H1 (cell line): ENCODE results near the gene ADARB2. TPM values are rescaled to one million over a fixed set of nuclear protein-coding genes. Genes with fewer than 3 reads are reported as not detected.

Experiments used
- CTCF ChIA-PET: fragments of 300-600 bp; sonication (Branson Sonifier 250); formaldehyde crosslinking; loops from one replicate; lab custom pipeline; 2021; ENCODE audit not compliant: partially characterized antibody; lab: Charles Lee
- POLR2A ChIA-PET: fragments of 300-600 bp; sonication (Branson Sonifier 250); formaldehyde crosslinking; loops from one replicate; lab custom pipeline; 2021; ENCODE audit warnings: inconsistent platforms; ENCODE audit not compliant: partially characterized antibody; lab: Charles Lee
- DNase-seq, 2 experiments: peaks; one replicate each; pipeline versions ENCODE4 v3.0.0 to v3.0.0-alpha.2; 2010 to 2022; ENCODE audit warnings: low spot score in 2 of 2, low read depth in 1 of 2, mixed read lengths in 1 of 2
- FAIRE-seq: peaks from 2 replicates; lab custom pipeline; 2011; peaks lifted over from hg19 to GRCh38; lab: Jason Lieb, UNC
- H2AFZ ChIP-seq: 2 replicates; pipeline ENCODE4 v1.8.1; 2012; ENCODE audit warnings: low read length, inconsistent platforms
- H2AK5ac ChIP-seq: 2 replicates; pipeline ENCODE4 v1.6.1; 2013; ENCODE audit warnings: low read depth, low read length
- H2BK120ac ChIP-seq: replicated peaks from 2 replicates; pipeline ENCODE3; 2013; ENCODE audit warnings: low read depth, low read length, inconsistent platforms
- H2BK12ac ChIP-seq: 2 replicates; pipeline ENCODE4 v1.6.1; 2013; ENCODE audit warnings: low read depth, low read length
- H2BK15ac ChIP-seq: 2 replicates; pipeline ENCODE4 v1.6.1; 2013; ENCODE audit warnings: low read length
- H2BK20ac ChIP-seq: 2 replicates; pipeline ENCODE4 v1.6.1; 2013; ENCODE audit warnings: low read length
- H2BK5ac ChIP-seq: 2 replicates; pipeline ENCODE4 v1.6.1; 2013; ENCODE audit warnings: low read depth, low read length
- H3K14ac ChIP-seq: 2 replicates; pipeline ENCODE4 v1.6.1; 2013; ENCODE audit warnings: inconsistent platforms; ENCODE audit not compliant: insufficient read length
- H3K18ac ChIP-seq: 2 replicates; pipeline ENCODE4 v1.6.1; 2013; ENCODE audit warnings: low read length; ENCODE audit errors: extremely low read depth
- H3K23ac ChIP-seq: 2 replicates; pipeline ENCODE4 v1.6.1; 2013; ENCODE audit warnings: inconsistent platforms; ENCODE audit not compliant: insufficient read length
- H3K23me2 ChIP-seq: 2 replicates; pipeline ENCODE4 v1.6.1; 2013; ENCODE audit warnings: low read depth, low read length
- H3K27ac ChIP-seq: 2 replicates; pipeline ENCODE4 v1.6.1; 2011; ENCODE audit warnings: low read depth, low read length, inconsistent platforms
- H3K27me3 ChIP-seq, 4 experiments: replicated peaks in 1 of 4; 1 replicate in 1 of 4; 2 replicates in 3 of 4; pipeline versions ENCODE4 v1.6.1 to v1.8.1; 2011 to 2013; ENCODE audit warnings: low read length in 3 of 4, mild to moderate bottlenecking in 3 of 4, inconsistent platforms in 2 of 4, mixed read lengths in 2 of 4, moderate library complexity in 1 of 4; ENCODE audit not compliant: control insufficient read depth in 3 of 4, insufficient read depth in 3 of 4; ENCODE audit errors: extremely low read depth in 1 of 4
- H3K36me3 ChIP-seq, 4 experiments: 2 replicates each; pipeline versions ENCODE4 v1.6.1 to v1.8.1; 2011 to 2013; ENCODE audit warnings: mild to moderate bottlenecking in 4 of 4, low read length in 3 of 4, moderate library complexity in 2 of 4, control low read depth in 1 of 4, inconsistent platforms in 1 of 4; ENCODE audit not compliant: insufficient read depth in 4 of 4, control insufficient read depth in 2 of 4
- H3K4ac ChIP-seq: replicated peaks from 2 replicates; pipeline ENCODE3; 2013; ENCODE audit warnings: low read length, low read depth, mixed read lengths, inconsistent platforms; ENCODE audit not compliant: insufficient read length
- H3K4me1 ChIP-seq, 4 experiments: replicated peaks in 1 of 4; 1 replicate in 1 of 4; 2 replicates in 3 of 4; pipeline versions ENCODE4 v1.6.1 to v1.8.1; 2011 to 2013; ENCODE audit warnings: low read length in 3 of 4, inconsistent platforms in 2 of 4, mixed read lengths in 1 of 4; ENCODE audit not compliant: insufficient read depth in 4 of 4, control insufficient read depth in 3 of 4
- H3K4me2 ChIP-seq, 2 experiments: 2 replicates each; pipeline versions ENCODE4 v1.6.1 to v1.8.1; 2011 to 2013; ENCODE audit warnings: low read depth in 2 of 2, low read length in 2 of 2, control low read depth in 1 of 2, inconsistent platforms in 1 of 2, mild to moderate bottlenecking in 1 of 2; ENCODE audit not compliant: insufficient read depth in 1 of 2
- H3K4me3 ChIP-seq, 4 experiments: fragments of 200-600, 300-600 bp in 1 of 4; sonication (generic), shearing (Covaris generic), sonication (Bioruptor Twin) in 1 of 4; 2 replicates each; pipeline versions ENCODE4 v1.5.1 to v1.8.1; 2011 to 2016; ENCODE audit warnings: low read length in 4 of 4, low read depth in 3 of 4, control low read depth in 2 of 4, inconsistent platforms in 2 of 4, mild to moderate bottlenecking in 2 of 4, mixed read lengths in 1 of 4, moderate library complexity in 1 of 4; ENCODE audit not compliant: insufficient read depth in 2 of 4; ENCODE audit errors: extremely low read depth in 1 of 4
- H3K56ac ChIP-seq: replicated peaks from 2 replicates; pipeline ENCODE3; 2013; ENCODE audit warnings: low read depth, mild to moderate bottlenecking, mixed read lengths, low read length, inconsistent platforms; ENCODE audit not compliant: insufficient read length
- H3K79me1 ChIP-seq: 2 replicates; pipeline ENCODE4 v1.6.1; 2013; ENCODE audit warnings: low read depth, low read length, control low read depth
- H3K79me2 ChIP-seq, 2 experiments: 2 replicates each; pipeline versions ENCODE4 v1.6.1 to v1.8.1; 2012 to 2013; ENCODE audit warnings: low read length in 2 of 2, mild to moderate bottlenecking in 2 of 2, inconsistent platforms in 1 of 2; ENCODE audit not compliant: insufficient read depth in 2 of 2, control insufficient read depth in 1 of 2
- H3K9ac ChIP-seq, 4 experiments: replicated peaks in 1 of 4; 1 replicate in 1 of 4; 2 replicates in 3 of 4; pipeline versions ENCODE4 v1.6.1 to v1.8.1; 2011 to 2013; ENCODE audit warnings: low read depth in 3 of 4, low read length in 3 of 4, control low read depth in 2 of 4, mild to moderate bottlenecking in 2 of 4, moderate library complexity in 2 of 4, inconsistent platforms in 1 of 4; ENCODE audit errors: extremely low read depth in 1 of 4
- H3K9me3 ChIP-seq, 2 experiments: 2 replicates each; pipeline versions ENCODE4 v1.6.1 to v1.8.1; 2012 to 2013; ENCODE audit warnings: mild to moderate bottlenecking in 2 of 2, moderate library complexity in 2 of 2, control low read depth in 1 of 2, inconsistent platforms in 1 of 2, low read depth in 1 of 2, low read length in 1 of 2, mixed read lengths in 1 of 2; ENCODE audit not compliant: insufficient read depth in 2 of 2
- H4K20me1 ChIP-seq, 2 experiments: replicated peaks in 1 of 2; 2 replicates each; pipeline versions ENCODE3 to v1.8.1; 2011 to 2013; ENCODE audit warnings: inconsistent platforms in 2 of 2, low read length in 2 of 2, mild to moderate bottlenecking in 1 of 2; ENCODE audit not compliant: insufficient read depth in 2 of 2, control insufficient read depth in 1 of 2
- H4K5ac ChIP-seq: 2 replicates; pipeline ENCODE4 v1.6.1; 2013; ENCODE audit warnings: low read length, low read depth, mixed read lengths, inconsistent platforms; ENCODE audit not compliant: insufficient read length
- H4K8ac ChIP-seq: 2 replicates; pipeline ENCODE4 v1.8.0; 2013; ENCODE audit warnings: mild to moderate bottlenecking, moderate library complexity, low read length, inconsistent platforms; ENCODE audit not compliant: insufficient read depth; ENCODE audit errors: extremely low read depth
- H4K91ac ChIP-seq: replicated peaks from 2 replicates; pipeline ENCODE3; 2013; ENCODE audit warnings: low read length, mixed read lengths, inconsistent platforms; ENCODE audit not compliant: insufficient read length
- BACH1 ChIP-seq: IDR thresholded peaks from 2 replicates; pipeline ENCODE4 v1.6.1; 2012; ENCODE audit warnings: low read length, improper control_type of control experiment
- GABPA ChIP-seq: IDR thresholded peaks from 2 replicates; pipeline ENCODE4 v1.6.1; 2011; ENCODE audit warnings: mild to moderate bottlenecking, low read length, moderate library complexity, borderline replicate concordance; ENCODE audit not compliant: insufficient read depth
- JUND ChIP-seq: IDR thresholded peaks from 2 replicates; pipeline ENCODE4 v1.6.1; 2011; ENCODE audit warnings: mild to moderate bottlenecking, improper control_type of control experiment, low read length
- MAX ChIP-seq: IDR thresholded peaks from 2 replicates; pipeline ENCODE4 v1.6.1; 2012; ENCODE audit warnings: inconsistent platforms
- RXRA ChIP-seq: IDR thresholded peaks from 2 replicates; pipeline ENCODE4 v1.6.1; 2011; ENCODE audit warnings: low read depth, mild to moderate bottlenecking, low read length, moderate library complexity; ENCODE audit not compliant: insufficient read depth
- TCF12 ChIP-seq: IDR thresholded peaks from 2 replicates; pipeline ENCODE4 v1.6.1; 2011; ENCODE audit warnings: low read depth, mild to moderate bottlenecking, low read length
- YY1 ChIP-seq: IDR thresholded peaks from 2 replicates; pipeline ENCODE4 v1.6.1; 2011; ENCODE audit warnings: low read depth, mild to moderate bottlenecking, low read length
- WGBS, 2 experiments: shearing (Covaris generic) in 1 of 2; methylation state at CpG; one replicate each; pipeline versions ENCODE4 v1.1.6 to v1.1.7; 2013 to 2015; ENCODE audit warnings: low lambda C conversion rate in 2 of 2, mixed read lengths in 2 of 2, inconsistent platforms in 1 of 2, low coverage in 1 of 2, missing lambda C conversion rate in 1 of 2; ENCODE audit not compliant: insufficient replicate concordance in 2 of 2, insufficient coverage in 1 of 2, insufficient read length in 1 of 2; ENCODE audit errors: extremely low coverage in 1 of 2, missing lambda C conversion rate in 1 of 2; 5-methylcytosine and 5-hydroxymethylcytosine counted together
- polyA plus RNA-seq, 7 experiments: library from polyadenylated mRNA; depleted of rRNA in 3 of 7; stranded (reverse) in 5 of 7; unstranded in 2 of 7; fragments of >200 nt in 5 of 7; fragments of 200-250 nt in 2 of 7; gene quantifications; 1 replicate in 5 of 7; 2 replicates in 1 of 7; 4 replicates in 1 of 7; pipeline versions ENCODE4 v1.2.1 to v1.2.3, GENCODE V29; 2011 to 2013; ENCODE audit warnings: missing spikeins in 2 of 7, mixed read lengths in 2 of 7
- total RNA-seq: library from RNA; stranded (reverse); fragmentation: NEBNext Ultra II Directional; extraction: Animal tissue kit (Norgen Biotek cat#: 25700); gene quantifications from 2 replicates; pipeline ENCODE4 v1.2.1, GENCODE V29; 2021

ADARB2 gene
- total and polyA plus RNA-seq, 2 of the 8 experiments (the other 6 are each of a cell fraction or from before 2014, with no cell fraction given) = 2.2 to 2.8 TPM

GRCh38 chr10:1384026-1384425 lies 353.3 kb downstream of the ADARB2 start:
- Histone ChIP-seq H3K36me3 (no peaks in the 10 kb centered on the region), H2BK5ac (no peak overlapping the region), H3K4me1 (peaks cover 5 to 11% (median 8%) of the 10 kb centered on the region in 4 experiments), H3K9ac (no peak overlapping the region), H3K79me2 (no peaks in the 10 kb centered on the region), H3K4ac (peak overlapping the region; percentile 45), H3K79me1 (no peaks in the 10 kb centered on the region), H3K23ac (no peak overlapping the region), H2BK12ac (peak overlapping the region; percentile 62; the same call in 1 of the 2 replicates), H3K23me2 (no peaks in the 10 kb centered on the region), H4K5ac (no peak overlapping the region), H3K4me2 (no peak overlapping the region), H3K27ac (no peak overlapping the region), H4K20me1 (no peaks in the 10 kb centered on the region), H3K18ac (no peak overlapping the region), H3K27me3 (no peaks in the 10 kb centered on the region; a peak in 2 of 7 replicates), H2AK5ac (peak overlapping the region; percentile 31; the same call in 1 of the 2 replicates), H2BK120ac (peak overlapping the region; percentile 23), H3K9me3 (0 out of 4 replicates have a peak, but pooled peaks cover 0 to 3% of the 10 kb centered on the region in 2 experiments), H2BK20ac (no peak overlapping the region), H4K8ac (no peak overlapping the region), H3K4me3 (no peak overlapping the region), H2BK15ac (no peak overlapping the region), H2AFZ (no peak overlapping the region), H3K56ac (no peak overlapping the region), H4K91ac (no peak overlapping the region), H3K14ac (no peak overlapping the region)
- TF ChIP-seq JUND = no peak
- no peak for TF ChIP-seq MAX
- no peak for TF ChIP-seq BACH1
- no peak for TF ChIP-seq TCF12
- no peak for TF ChIP-seq GABPA
- TF ChIP-seq RXRA = no peak
- TF ChIP-seq YY1 = no peak
- DNase-seq (no peak), FAIRE-seq (no peak)
- ChIA-PET CTCF (interaction anchor here (1.0 kb wide), 1 partner anchor 10 kb away, joined by 4 read pairs; no protein-coding TSS in a partner anchor), POLR2A (no interaction called here)
- WGBS, 2 experiments = 76% methylated on average over 5 of the region's 5 CpGs; no CpG with 5 or more reads in 1 of the 2 experiments
